Bronchial epithelial cell (primary cell): ENCODE results near the gene GNG8. TPM values are rescaled to one million over a fixed set of nuclear protein-coding genes. Genes with fewer than 3 reads are reported as not detected.

Experiments used
- DNase-seq: peaks from one replicate; pipeline ENCODE4 v3.0.0-alpha.2; 2010; ENCODE audit warnings: low read depth
- FAIRE-seq: peaks from 2 replicates; lab custom pipeline; 2011; peaks lifted over from hg19 to GRCh38; lab: Jason Lieb, UNC
- H3K27me3 ChIP-seq: 2 replicates; pipeline ENCODE4 v1.5.1; 2011; ENCODE audit warnings: low read length; ENCODE audit not compliant: control insufficient read depth, insufficient read depth
- H3K36me3 ChIP-seq: 2 replicates; pipeline ENCODE4 v1.5.1; 2011; ENCODE audit warnings: low read length; ENCODE audit not compliant: control insufficient read depth, insufficient read depth
- H3K4me3 ChIP-seq: 2 replicates; pipeline ENCODE4 v1.5.1; 2011; ENCODE audit warnings: mild to moderate bottlenecking, low read depth, low read length, control low read depth
- total RNA-seq: library from RNA; depleted of rRNA; stranded (reverse); fragments of >200 nt; gene quantifications from 2 replicates; pipeline ENCODE4 v1.2.1, GENCODE V29; 2014
- TF ChIP-seq, protein P1 (sequence below): IDR thresholded peaks from 2 replicates; pipeline ENCODE4 v1.5.1; 2011; ENCODE audit warnings: mild to moderate bottlenecking, moderate library complexity, low read length, control low read depth, inconsistent platforms; ENCODE audit not compliant: insufficient read depth, severe bottlenecking

The GNG8 gene
- total RNA-seq, 1 donor from 2014 or later: not detected

DNA sequence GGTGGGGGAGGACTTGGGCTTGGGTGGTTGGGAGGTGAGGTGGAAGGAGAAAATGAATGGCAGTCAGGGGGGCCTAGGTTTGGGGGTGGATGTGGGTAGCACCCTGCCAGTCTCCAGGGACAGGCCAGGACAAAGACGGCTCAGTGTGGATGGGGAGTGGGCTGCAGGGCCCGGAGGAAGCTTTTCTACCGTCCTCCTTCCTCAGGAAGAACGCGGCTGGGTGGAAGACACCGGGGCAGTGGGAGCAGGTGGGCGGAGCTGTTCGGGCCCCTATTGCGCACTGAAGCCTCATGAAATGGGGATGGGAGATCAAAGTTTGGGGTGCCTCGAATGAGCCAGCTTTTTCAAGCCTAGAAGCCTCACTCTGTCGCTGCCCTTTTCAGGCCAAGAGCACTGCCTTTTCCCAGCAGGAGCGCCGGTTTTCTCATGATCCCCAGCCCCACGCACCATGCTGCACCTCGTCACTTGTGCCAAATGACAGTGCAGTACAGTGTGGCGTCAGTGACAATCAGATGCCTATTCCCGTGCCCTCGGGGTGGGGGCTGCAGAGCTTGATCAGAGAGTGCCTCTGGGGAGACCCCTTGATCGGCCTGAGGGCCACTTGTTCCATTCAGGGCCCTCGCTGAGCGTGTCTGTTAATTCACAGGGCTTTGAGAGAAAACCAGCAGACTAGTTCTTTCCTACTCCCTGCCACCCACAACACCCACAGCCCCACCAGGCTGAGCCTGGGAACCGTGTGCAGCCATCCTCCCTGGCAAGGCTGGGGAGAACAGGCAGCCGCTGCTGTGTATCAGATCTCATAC, 33.4 kb downstream of the GNG8 start:
- Histone ChIP-seq H3K4me3 (peak overlapping the region; percentile 97), H3K27me3 (no peaks in the 10 kb centered on the region), H3K36me3 (peaks cover 17% of the 10 kb centered on the region)
- FAIRE-seq (no peak), DNase-seq (no peak)
- TF ChIP-seq, protein P1, sequence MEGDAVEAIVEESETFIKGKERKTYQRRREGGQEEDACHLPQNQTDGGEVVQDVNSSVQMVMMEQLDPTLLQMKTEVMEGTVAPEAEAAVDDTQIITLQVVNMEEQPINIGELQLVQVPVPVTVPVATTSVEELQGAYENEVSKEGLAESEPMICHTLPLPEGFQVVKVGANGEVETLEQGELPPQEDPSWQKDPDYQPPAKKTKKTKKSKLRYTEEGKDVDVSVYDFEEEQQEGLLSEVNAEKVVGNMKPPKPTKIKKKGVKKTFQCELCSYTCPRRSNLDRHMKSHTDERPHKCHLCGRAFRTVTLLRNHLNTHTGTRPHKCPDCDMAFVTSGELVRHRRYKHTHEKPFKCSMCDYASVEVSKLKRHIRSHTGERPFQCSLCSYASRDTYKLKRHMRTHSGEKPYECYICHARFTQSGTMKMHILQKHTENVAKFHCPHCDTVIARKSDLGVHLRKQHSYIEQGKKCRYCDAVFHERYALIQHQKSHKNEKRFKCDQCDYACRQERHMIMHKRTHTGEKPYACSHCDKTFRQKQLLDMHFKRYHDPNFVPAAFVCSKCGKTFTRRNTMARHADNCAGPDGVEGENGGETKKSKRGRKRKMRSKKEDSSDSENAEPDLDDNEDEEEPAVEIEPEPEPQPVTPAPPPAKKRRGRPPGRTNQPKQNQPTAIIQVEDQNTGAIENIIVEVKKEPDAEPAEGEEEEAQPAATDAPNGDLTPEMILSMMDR: no peak

GRCh38 chr19:46601318-46602224, 34.4 kb downstream of the GNG8 start, which contains the start of gene CALM3:
Gene CALM3 (plus strand): TSS chr19:46601330. CDS start chr19:46601435, 105 bp downstream.
- H3K36me3 ChIP-seq: peaks cover 8% of the 10 kb centered on the region
- H3K4me3 ChIP-seq: peak within 1 kb of the TSS; percentile 97
- no peaks in the 10 kb centered on the region for H3K27me3 ChIP-seq
- FAIRE-seq (no peak), DNase-seq (no peak)
- TF ChIP-seq, protein P1: no peak

GRCh38 chr19:46600384-46601317, 35.4 kb downstream of the GNG8 start:
- H3K27me3 ChIP-seq: no peaks in the 10 kb centered on the region
- TF ChIP-seq, protein P1: no peak
- DNase-seq: peak; percentile 81
- peaks cover 3% of the 10 kb centered on the region for H3K36me3 ChIP-seq
- peak overlapping the region; percentile 97 for H3K4me3 ChIP-seq
- FAIRE-seq: no peak

DNA sequence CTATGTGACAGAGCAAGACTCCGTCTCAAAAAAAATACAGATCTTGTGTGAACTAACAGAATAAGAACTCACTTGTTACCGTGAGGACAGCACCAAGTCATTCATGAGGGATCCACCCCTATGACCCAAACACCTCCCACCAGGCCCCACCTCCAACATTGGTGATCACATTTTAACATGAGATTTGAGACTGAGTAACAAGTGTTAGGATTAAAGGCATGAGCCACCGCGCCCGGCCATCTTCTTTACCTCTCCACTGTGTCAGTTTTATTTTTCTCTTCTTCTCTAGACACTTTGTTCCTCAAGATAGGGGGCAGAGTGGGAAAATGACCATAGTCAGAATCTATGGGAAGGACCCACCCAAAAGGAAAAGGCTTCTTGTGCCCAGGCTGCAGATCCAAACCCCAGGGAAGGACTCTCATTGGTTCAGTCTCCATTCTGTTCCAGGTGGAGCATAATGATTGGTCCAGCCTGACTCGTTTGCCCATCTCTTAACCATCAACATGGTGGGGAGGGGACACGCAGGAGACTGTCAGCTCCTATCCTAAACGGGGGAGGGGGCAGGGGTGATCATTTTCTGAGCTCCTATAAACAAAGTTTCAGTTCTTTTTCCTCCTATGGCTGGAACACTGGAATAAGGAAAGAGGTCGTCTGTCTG, 36.2 kb downstream of the GNG8 start:
- TF ChIP-seq, protein P1: no peak
- FAIRE-seq (no peak), DNase-seq (no peak)

More for the DNA sequence above, 36.2 kb downstream of the GNG8 start:
- no peaks in the 10 kb centered on the region for H3K27me3 ChIP-seq
- H3K4me3 ChIP-seq: peak overlapping the region; percentile 97
- peaks cover under 1% of the 10 kb centered on the region for H3K36me3 ChIP-seq
